ENCODE results near the gene B3GALT2.
"Not testable (repeated sequence)": the region's sequence is repeated elsewhere in the genome, so short reads cannot be mapped to it uniquely, and the experiment has no call there.

Gene B3GALT2

DNA sequence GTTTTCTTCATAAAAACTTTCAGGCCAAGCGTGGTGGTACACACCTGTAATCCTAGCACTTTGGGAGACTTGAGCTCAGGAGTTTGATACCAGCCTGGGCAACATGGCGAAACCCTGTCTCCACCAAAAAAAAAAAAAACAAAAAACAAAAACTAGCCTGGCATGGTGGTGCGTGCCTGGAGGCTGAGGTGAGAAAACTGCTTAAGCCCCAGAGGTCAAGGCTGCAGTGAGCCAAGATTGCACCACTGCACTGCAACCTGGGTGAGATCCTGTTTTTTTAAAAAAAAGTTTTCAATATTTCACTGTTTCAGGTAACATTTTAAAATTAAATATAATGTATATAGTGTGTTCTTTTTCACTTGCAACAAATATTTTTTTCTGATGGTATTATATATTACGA is 13.5 kb upstream of the B3GALT2 start:
- no peak for DNase-seq (ENCODE audit: low spot score)
- no peak for TF ChIP-seq CTCF (IDR thresholded peaks at IDR 0.05; ENCODE audit: extremely low read depth, insufficient read depth, missing control alignments)
- in situ Hi-C loops (cut with MboI; ENCODE audit: low pct_unique_long_range_greater_than_20kb, low sequenced_read_pairs, unreplicated experiment) = no loop called here

- in situ Hi-C loops (cut with MboI; ENCODE audit: low pct_unique_long_range_greater_than_20kb, low sequenced_read_pairs, unreplicated experiment) = no loop called here
- no peak for DNase-seq (ENCODE audit: low spot score)
- no peak for TF ChIP-seq CTCF (IDR thresholded peaks at IDR 0.05; ENCODE audit: extremely low read depth, insufficient read depth, missing control alignments)
Measured at GRCh38 chr1:193192586-193192985, 6.2 kb upstream of the B3GALT2 start.

DNA sequence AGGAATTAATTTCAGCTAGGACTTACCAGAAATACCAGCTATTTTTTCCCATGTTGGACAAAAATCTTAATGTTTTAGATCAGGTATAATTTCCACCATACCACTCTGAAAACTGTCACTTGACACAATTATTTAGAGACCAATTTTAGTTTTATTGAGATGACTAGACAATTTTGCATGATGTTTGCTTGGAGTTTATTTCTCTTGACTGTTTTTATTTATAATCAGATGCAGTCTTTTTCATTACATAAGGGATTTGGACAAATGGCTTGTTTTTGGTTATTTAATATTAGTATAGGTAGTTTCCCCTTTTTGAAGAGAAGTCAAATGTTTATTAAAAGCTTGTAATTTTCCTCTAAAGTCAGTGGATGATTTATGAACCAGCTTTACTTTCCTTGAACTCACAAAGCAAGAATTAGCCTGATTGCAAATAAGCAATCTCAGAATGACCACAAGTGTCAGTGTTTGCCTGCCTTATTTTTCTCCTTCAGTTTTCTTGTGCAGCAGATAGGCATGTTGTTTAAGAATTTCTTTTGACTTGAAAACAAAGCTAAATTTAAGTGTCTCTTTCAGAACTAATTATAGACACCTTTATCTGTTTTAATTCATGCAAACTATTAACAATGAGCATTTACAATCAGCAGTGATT is 3.8 kb upstream of the B3GALT2 start:
- DNase-seq (ENCODE audit: low spot score) = no peak
- no peak for TF ChIP-seq CTCF (IDR thresholded peaks at IDR 0.05; ENCODE audit: extremely low read depth, insufficient read depth, missing control alignments)
- in situ Hi-C loops (cut with MboI; ENCODE audit: low pct_unique_long_range_greater_than_20kb, low sequenced_read_pairs, unreplicated experiment) = no loop called here

DNA sequence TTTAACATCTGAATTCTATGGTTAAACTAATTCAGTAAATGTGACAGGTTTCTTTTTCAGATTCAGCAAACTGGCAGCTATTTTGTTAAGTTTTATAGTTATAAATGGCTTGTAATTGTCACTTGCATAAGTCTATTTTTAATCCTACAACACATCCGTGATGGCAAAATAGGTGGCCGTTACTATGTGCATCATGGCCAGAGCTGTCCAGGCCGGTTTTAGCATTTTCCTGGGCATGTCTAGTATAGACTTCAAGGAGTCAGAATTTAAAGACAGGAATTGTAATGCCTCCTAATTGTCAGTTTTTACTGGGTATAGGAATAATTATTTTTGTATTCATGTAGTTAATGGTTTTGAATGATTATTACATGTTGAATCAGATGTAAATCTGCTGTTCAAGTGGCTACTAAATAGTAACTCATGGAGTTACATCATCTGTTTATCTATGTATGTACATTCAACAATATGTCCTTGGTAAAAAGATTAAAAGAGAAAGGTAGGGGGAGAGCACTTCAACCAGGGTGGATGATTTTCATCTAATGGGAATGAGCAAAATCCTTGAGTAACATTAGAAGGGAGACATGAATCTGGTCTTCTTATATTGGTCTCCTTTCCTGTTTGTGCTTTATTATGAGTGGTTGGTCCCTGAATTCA is 3.2 kb upstream of the B3GALT2 start:
- DNase-seq (ENCODE audit: low spot score) = no peak
- in situ Hi-C loops (cut with MboI; ENCODE audit: low pct_unique_long_range_greater_than_20kb, low sequenced_read_pairs, unreplicated experiment) = no loop called here
- no peak for TF ChIP-seq CTCF (IDR thresholded peaks at IDR 0.05; ENCODE audit: extremely low read depth, insufficient read depth, missing control alignments)

DNA sequence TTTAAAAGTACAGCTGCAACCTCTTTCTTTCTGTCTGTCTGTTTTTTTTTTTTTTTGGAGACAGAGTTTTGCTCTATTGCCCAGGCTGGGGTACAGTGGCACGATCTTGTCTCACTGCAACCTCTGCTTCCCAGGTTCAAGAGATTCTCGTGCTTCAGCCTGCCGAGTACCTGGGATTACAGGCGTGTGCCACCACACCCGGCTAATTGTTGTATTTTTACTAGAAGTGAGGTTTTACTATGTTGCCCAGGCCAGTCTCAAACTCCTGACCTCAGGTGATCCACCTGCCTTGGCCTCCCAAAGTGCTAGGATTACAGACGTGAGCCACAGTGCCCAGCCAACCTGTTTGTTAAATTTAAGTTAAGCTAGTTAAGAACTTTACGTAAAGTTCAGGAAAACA is 2.5 kb upstream of the B3GALT2 start:
- DNase-seq (ENCODE audit: low spot score) = not testable (repeated sequence)

GRCh38 chr1:193187114-193187513 is 701 bp upstream of the B3GALT2 start:
- DNase-seq (ENCODE audit: low spot score) = no peak
- TF ChIP-seq CTCF (IDR thresholded peaks at IDR 0.05; ENCODE audit: extremely low read depth, insufficient read depth, missing control alignments) = no peak
- in situ Hi-C loops (cut with MboI; ENCODE audit: low pct_unique_long_range_greater_than_20kb, low sequenced_read_pairs, unreplicated experiment) = no loop called here

More for the DNA sequence above, 2.5 kb upstream of the B3GALT2 start:
- in situ Hi-C loops (cut with MboI; ENCODE audit: low pct_unique_long_range_greater_than_20kb, low sequenced_read_pairs, unreplicated experiment) = not testable (repeated sequence)

- TF ChIP-seq CTCF (IDR thresholded peaks at IDR 0.05; ENCODE audit: extremely low read depth, insufficient read depth, missing control alignments) = no peak
- in situ Hi-C loops (cut with MboI; ENCODE audit: low pct_unique_long_range_greater_than_20kb, low sequenced_read_pairs, unreplicated experiment) = no loop called here
- no peak for DNase-seq (ENCODE audit: low spot score)
Measured at GRCh38 chr1:193185211-193185610, 1.2 kb downstream of the B3GALT2 start.
